Measurements from ENCODE around the gene WFS1.

GRCh38 chr4:6268650-6269615, 717 bp upstream of the WFS1 start:
- TF ChIP-seq ARID4A (CRISPR knock-in tag; IDR thresholded peaks at IDR 0.05; ENCODE audit: borderline replicate concordance) = no peak
- no peak for TF ChIP-seq ATF1 (CRISPR knock-in tag; IDR thresholded peaks at IDR 0.05)
- TF ChIP-seq SNAI1 (CRISPR knock-in tag; IDR thresholded peaks at IDR 0.05; ENCODE audit: borderline replicate concordance) = no peak
- no peak for TF ChIP-seq REST (IDR thresholded peaks at IDR 0.05; ENCODE audit: borderline replicate concordance in 1 of 2, low read depth in 1 of 2, low read length in 2 of 2)
